GM12875 (cell line): ENCODE measurements around the gene CTDSPL.

Experiments
- H3K4me3 ChIP-seq: one replicate; pipeline ENCODE4 v1.5.1; 2011; ENCODE audit warnings: low read depth, low read length, control low read depth
- CTCF ChIP-seq: IDR thresholded peaks from 2 replicates; pipeline ENCODE4 v1.5.1; 2011; ENCODE audit warnings: low read depth, mild to moderate bottlenecking, control low read depth, inconsistent platforms, low read length, moderate library complexity, borderline replicate concordance; ENCODE audit not compliant: insufficient read depth

The CTDSPL gene

GRCh38 chr3:37905346-37905745 lies 43.7 kb downstream of the CTDSPL start:
- TF ChIP-seq CTCF = no peak

GRCh38 chr3:37905987-37906674 lies 44.5 kb downstream of the CTDSPL start:
- TF ChIP-seq CTCF = no peak
- no peak overlapping the region for H3K4me3 ChIP-seq

More at GRCh38 chr3:37905346-37905745, 43.7 kb downstream of the CTDSPL start:
- H3K4me3 ChIP-seq = no peak overlapping the region

GRCh38 chr3:37906734-37907282 lies 45.1 kb downstream of the CTDSPL start:
- no peak overlapping the region for H3K4me3 ChIP-seq
- no peak for TF ChIP-seq CTCF

- H3K4me3 ChIP-seq = no peak overlapping the region
- TF ChIP-seq CTCF = no peak
Measured at GRCh38 chr3:37907371-37907770, 45.7 kb downstream of the CTDSPL start.

- H3K4me3 ChIP-seq = no peak overlapping the region
- no peak for TF ChIP-seq CTCF
Measured at GRCh38 chr3:37907906-37908305, 46.2 kb downstream of the CTDSPL start.

GRCh38 chr3:37909067-37909911 lies 47.6 kb downstream of the CTDSPL start:
- H3K4me3 ChIP-seq = no peak overlapping the region
- no peak for TF ChIP-seq CTCF
